CD1c-positive myeloid dendritic cell (primary cell): Measurements from ENCODE around the gene PEX7.
"Not testable (repeated sequence)": the region's sequence is repeated elsewhere in the genome, so short reads cannot be mapped to it uniquely, and the experiment has no call there.

Experiments used
- DNase-seq: peaks from one replicate; pipeline ENCODE4 v3.0.0-alpha.2; 2016; ENCODE audit errors: extremely low spot score

Gene PEX7

GRCh38 chr6:136790411-136791295, 31.7 kb upstream of the PEX7 start:
- DNase-seq, result no peak

- DNase-seq, result peak; percentile 55
Measured at GRCh38 chr6:136791296-136792094, 30.9 kb upstream of the PEX7 start.

- no peak for DNase-seq
Measured at GRCh38 chr6:136792095-136792409, 30.3 kb upstream of the PEX7 start.

GRCh38 chr6:136792410-136793262, 29.8 kb upstream of the PEX7 start, which contains the start of gene MAP3K5:
TSS of gene MAP3K5 (minus strand) at chr6:136792477. CDS start at chr6:136792157, 320 bp downstream.
- peak; percentile 95 for DNase-seq

GRCh38 chr6:136793363-136793762, 29.0 kb upstream of the PEX7 start:
- peak; percentile 34 for DNase-seq

- DNase-seq, result peak; percentile 55
Measured at GRCh38 chr6:136795386-136795785, 27.0 kb upstream of the PEX7 start.

GRCh38 chr6:136795996-136796395, 26.4 kb upstream of the PEX7 start:
- DNase-seq, result no peak

- no peak for DNase-seq
Measured at GRCh38 chr6:136798044-136798443, 24.3 kb upstream of the PEX7 start.

GRCh38 chr6:136801581-136801980, 20.8 kb upstream of the PEX7 start:
- DNase-seq, result no peak

- DNase-seq, result peak; percentile 47
Measured at GRCh38 chr6:136803608-136804007, 18.8 kb upstream of the PEX7 start.

- no peak for DNase-seq
Measured at GRCh38 chr6:136809091-136809860, 13.1 kb upstream of the PEX7 start.

- no peak for DNase-seq
Measured at GRCh38 chr6:136811272-136811671, 11.1 kb upstream of the PEX7 start.

- DNase-seq, result no peak
Measured at GRCh38 chr6:136812174-136812573, 10.2 kb upstream of the PEX7 start.

- not testable (repeated sequence) for DNase-seq
Measured at GRCh38 chr6:136815608-136816007, 6.8 kb upstream of the PEX7 start.

GRCh38 chr6:136816656-136817055, 5.7 kb upstream of the PEX7 start:
- no peak for DNase-seq

GRCh38 chr6:136820561-136820960, 1.8 kb upstream of the PEX7 start:
- no peak for DNase-seq

- DNase-seq, result peak; percentile 55
Measured at GRCh38 chr6:136822046-136822375, 381 bp upstream of the PEX7 start.

- no peak for DNase-seq
Measured at GRCh38 chr6:136823128-136823660, 802 bp downstream of the PEX7 start.

GRCh38 chr6:136826216-136826615, 3.8 kb downstream of the PEX7 start:
- no peak for DNase-seq

- DNase-seq, result no peak
Measured at GRCh38 chr6:136831873-136832562, 9.6 kb downstream of the PEX7 start.
